GM18909 (cell line): ENCODE data around the gene MORC3.
"Not testable (repeated sequence)": the region's sequence is repeated elsewhere in the genome, so short reads cannot be mapped to it uniquely, and the experiment has no call there.

Experiments used
- ATAC-seq: cut with Tn5 transposase; IDR thresholded peaks from one replicate; pipeline ENCODE4 v1.9.1; 2021; ENCODE audit warnings: mild to moderate bottlenecking; ENCODE audit not compliant: unreplicated experiment, poor library complexity

MORC3 gene

GRCh38 chr21:36321325-36322082, 1.5 kb downstream of the MORC3 start:
- no peak for ATAC-seq

GRCh38 chr21:36322083-36322424, 2.1 kb downstream of the MORC3 start:
- ATAC-seq = no peak

GRCh38 chr21:36323032-36323431, 3.0 kb downstream of the MORC3 start:
- ATAC-seq = no peak

DNA sequence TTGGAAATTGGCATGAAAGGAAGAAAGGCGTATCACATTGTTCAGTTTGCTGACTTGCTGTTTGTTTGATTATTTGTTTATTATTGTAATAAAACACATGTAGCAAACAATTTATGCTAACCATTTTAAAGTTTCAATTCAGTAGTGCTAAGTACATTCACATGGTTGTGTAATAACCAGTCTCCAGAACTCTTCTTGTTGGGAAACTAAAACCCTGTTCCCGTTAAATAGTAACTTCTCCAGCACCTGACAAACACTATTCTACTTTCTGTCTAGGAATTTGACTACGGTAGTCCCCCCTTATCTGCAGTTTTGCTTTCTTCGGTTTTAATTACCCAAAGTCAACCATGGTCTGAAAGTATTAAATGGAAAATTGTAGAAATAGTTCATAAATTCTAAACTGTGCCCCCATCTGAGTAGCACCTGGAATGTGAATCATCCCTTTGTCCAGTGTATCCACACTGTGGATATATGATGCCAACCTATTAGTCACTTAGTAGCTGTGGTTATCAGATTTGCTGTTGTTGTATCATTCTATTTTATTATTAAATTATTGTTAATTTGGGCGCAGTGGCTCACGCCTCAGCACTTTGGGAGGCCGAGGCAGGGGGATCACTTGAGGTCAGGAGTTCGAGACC, 5.5 kb downstream of the MORC3 start:
- no peak for ATAC-seq

- ATAC-seq = no peak
Measured at GRCh38 chr21:36330904-36331303, 10.9 kb downstream of the MORC3 start.

DNA sequence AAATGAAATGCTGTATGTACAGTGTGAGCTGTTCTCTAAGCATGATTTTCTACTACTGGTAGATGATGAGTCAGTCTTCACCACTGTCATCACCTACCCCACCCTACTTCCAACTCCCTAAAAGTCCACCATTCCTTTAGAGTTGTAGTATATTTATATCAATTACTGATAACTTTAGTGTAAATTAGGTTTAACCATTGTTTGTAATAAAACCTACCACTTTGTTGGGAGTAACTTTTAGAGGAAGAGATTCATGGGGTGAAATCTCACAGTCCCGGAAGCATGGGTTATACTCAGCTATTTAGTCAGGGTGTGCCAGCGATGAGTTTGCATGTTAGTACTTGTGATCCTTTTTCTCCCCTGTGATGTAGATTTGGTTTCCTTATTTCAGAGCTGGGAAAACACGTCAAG, 17.1 kb downstream of the MORC3 start:
- no peak for ATAC-seq

DNA sequence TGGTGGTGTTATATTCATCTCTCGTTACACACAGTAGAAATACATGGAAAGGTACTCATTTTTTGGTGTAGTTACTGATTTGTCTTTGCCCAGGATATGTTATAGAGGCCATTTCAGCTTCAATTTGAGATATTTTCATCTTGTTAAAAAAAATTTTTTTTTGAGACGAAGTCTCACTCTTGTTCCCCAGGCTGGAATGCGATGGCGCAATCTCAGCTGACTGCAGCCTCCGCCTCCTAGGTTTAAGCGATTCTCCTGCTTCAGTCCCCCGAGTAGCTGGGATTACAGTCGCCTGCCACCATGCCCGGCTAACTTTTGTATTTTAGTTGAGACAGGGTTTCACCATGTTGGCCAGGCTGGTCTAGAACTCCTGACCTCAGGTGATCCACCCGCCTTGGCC, 19.0 kb downstream of the MORC3 start:
- ATAC-seq = no peak

DNA sequence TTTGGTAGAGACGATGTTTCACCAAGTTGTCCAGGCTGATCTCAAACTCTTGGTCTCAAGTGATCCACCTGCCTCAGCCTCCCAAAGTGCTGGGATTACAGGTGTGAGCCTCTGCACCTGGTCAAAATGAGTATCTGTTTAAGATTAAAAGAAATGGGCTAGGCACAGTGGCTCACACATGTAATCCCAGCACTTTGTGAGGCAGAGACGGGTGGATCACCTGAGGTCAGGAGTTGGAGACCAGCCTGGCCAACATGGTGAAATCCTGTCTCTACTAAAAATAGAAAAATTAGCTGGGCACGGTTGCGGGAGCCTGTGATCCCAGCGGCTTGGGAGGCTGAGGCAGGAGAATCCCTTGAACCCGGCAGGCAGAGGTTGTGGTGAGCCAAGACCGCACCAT, 22.6 kb downstream of the MORC3 start:
- not testable (repeated sequence) for ATAC-seq

- no peak for ATAC-seq
Measured at GRCh38 chr21:36344931-36345330, 24.9 kb downstream of the MORC3 start.

- no peak for ATAC-seq
Measured at GRCh38 chr21:36347278-36347961, 27.4 kb downstream of the MORC3 start.

GRCh38 chr21:36347962-36348328, 27.9 kb downstream of the MORC3 start:
- no peak for ATAC-seq

GRCh38 chr21:36349315-36349714, 29.3 kb downstream of the MORC3 start:
- no peak for ATAC-seq

DNA sequence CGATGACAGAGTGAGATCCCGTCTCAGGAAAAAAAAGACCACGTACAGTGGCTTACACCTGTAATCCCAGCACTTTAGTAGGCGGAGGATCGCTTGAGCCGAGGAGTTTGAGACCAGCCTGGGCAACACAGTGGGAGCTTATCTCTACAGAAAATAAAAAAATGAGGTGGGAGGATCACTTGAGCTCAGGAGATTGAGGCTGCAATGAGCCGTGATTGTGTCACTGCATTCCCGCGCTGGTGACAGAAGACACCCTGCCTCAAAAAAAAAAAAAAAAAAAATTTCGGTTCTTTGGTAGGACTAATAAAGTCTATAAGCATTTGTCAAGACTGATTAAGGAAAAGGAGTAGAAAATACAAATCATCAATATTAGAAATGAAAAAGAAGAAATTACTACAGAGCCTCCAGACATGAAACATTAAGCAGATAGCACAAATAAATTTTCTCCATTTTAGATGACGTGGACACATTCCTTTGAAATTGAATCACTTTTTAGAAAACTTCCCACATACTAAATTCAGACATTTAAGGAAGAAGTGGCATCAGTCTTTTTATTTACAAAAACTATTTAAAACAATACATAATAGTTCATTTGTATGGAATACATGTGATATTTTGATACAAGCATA, 30.4 kb downstream of the MORC3 start:
- no peak for ATAC-seq

- ATAC-seq = no peak
Measured at GRCh38 chr21:36354918-36355680, 35.1 kb downstream of the MORC3 start.

DNA sequence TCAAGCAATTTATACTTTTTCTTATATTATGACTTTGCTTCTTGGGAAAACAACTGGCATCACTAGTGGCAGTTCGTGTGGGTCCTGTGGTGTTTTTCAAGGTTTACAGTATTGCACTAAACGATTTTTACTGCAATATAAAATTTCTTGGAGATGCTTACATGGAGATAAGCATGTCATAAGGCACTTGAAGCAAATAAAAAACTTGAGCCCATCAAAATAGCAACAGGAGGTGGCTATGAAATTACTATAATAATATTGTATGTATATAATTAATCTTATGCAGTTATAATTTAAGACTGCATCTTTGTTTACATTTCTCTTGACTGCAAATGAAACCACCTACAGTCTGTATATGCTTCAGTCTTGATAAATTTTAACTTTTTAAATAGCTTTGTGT, 35.9 kb downstream of the MORC3 start:
- no peak for ATAC-seq

- ATAC-seq = no peak
Measured at GRCh38 chr21:36359185-36359584, 39.2 kb downstream of the MORC3 start.

GRCh38 chr21:36369064-36369685, 49.2 kb downstream of the MORC3 start:
- no peak for ATAC-seq

DNA sequence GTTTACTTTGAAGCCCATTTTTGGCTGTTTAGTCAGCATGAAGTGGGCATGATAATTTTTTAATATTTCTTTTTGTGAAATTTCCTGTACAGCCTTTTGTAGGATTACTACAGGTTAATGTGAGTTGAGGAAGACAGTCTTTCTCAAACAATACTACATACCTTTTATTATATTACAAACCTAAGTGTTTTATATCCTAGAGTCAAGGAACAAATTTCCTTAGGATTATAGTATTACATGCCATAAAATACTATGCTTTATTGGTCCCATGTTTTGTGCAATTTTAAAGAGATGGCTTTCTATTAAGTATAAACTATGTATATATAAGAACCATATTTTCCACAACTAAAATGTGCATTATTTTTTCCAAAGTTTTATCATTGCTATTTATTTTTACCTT, 56.0 kb downstream of the MORC3 start:
- no peak for ATAC-seq

DNA sequence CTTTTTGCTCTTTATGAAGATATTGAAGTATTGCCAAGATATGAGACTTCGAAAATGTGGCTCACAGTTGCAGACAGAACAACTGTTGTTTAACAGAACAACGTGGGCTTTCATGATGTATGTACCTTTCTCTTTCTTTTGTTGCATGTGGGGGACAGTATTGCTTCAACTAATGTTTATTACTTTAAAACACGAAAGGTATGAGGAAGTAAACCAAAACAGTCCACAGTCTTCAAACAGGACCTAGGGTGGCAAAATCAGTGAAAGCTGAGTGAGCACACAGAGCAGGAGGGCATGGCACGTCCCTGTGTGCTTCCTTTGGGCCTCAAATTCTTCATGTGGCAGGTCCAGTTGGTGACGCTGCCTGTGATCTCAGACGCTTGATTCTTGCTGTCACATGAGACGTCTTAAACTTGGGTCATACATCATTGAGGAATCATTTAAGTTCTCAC, 57.4 kb downstream of the MORC3 start:
- ATAC-seq = no peak

- ATAC-seq = no peak
Measured at GRCh38 chr21:36379251-36379650, 59.3 kb downstream of the MORC3 start.
